BJ (cell line): ENCODE results near the gene NDUFS6. TPM values are rescaled to one million over a fixed set of nuclear protein-coding genes. Genes with fewer than 3 reads are reported as not detected.

ENCODE experiments used
- CTCF ChIA-PET: fragments of 350-600 bp; formaldehyde crosslinking; extraction: SDS; loops from one replicate; lab custom pipeline; 2021; ENCODE audit warnings: antibody characterized with exemption, inconsistent platforms; lab: Yijun Ruan, JAX
- POLR2A ChIA-PET: fragments of 300-600 bp; sonication (Branson Sonifier 250); formaldehyde crosslinking; extraction: SDS; loops from one replicate; lab custom pipeline; 2021; ENCODE audit warnings: antibody characterized with exemption; lab: Charles Lee
- DNase-seq: peaks from one replicate; pipeline ENCODE4 v3.0.0-alpha.2; 2011; ENCODE audit warnings: low read depth
- H3K27me3 ChIP-seq: 2 replicates; pipeline ENCODE4 v1.6.0; 2011; ENCODE audit warnings: low read length; ENCODE audit not compliant: control insufficient read depth, insufficient read depth
- H3K36me3 ChIP-seq: 2 replicates; pipeline ENCODE4 v1.5.1; 2011; ENCODE audit warnings: low read length; ENCODE audit not compliant: control insufficient read depth, insufficient read depth
- H3K4me3 ChIP-seq: 2 replicates; pipeline ENCODE4 v1.5.1; 2011; ENCODE audit warnings: low read depth, mild to moderate bottlenecking, control low read depth, low read length
- CTCF ChIP-seq: IDR thresholded peaks from 2 replicates; pipeline ENCODE4 v1.5.1; 2011; ENCODE audit warnings: low read depth, mild to moderate bottlenecking, control low read depth, inconsistent platforms, low read length, moderate library complexity; ENCODE audit not compliant: insufficient read depth
- polyA plus RNA-seq: library from polyadenylated mRNA; depleted of rRNA; stranded (reverse); fragments of >200 nt; gene quantifications from 2 replicates; pipeline ENCODE4 v1.2.3, GENCODE V29; 2011

Gene NDUFS6
- polyA plus RNA-seq, 1 experiment = 26.6 TPM

GRCh38 chr5:1769752-1770442, 31.3 kb upstream of the NDUFS6 start:
- ChIA-PET CTCF (no interaction called here), POLR2A (no interaction called here)
- Histone ChIP-seq H3K27me3 (peaks cover 8% of the 10 kb centered on the region), H3K4me3 (no peak overlapping the region), H3K36me3 (no peaks in the 10 kb centered on the region)
- TF ChIP-seq CTCF = no peak
- DNase-seq = no peak

- ChIA-PET CTCF (no interaction called here), POLR2A (no interaction called here)
- DNase-seq = no peak
- no peaks in the 10 kb centered on the region for H3K36me3 ChIP-seq
- no peak for TF ChIP-seq CTCF
- H3K4me3 ChIP-seq = no peak overlapping the region
- H3K27me3 ChIP-seq = peaks cover 7% of the 10 kb centered on the region
Observed at GRCh38 chr5:1770443-1770802, 30.8 kb upstream of the NDUFS6 start.

- Histone ChIP-seq H3K27me3 (peaks cover 7% of the 10 kb centered on the region), H3K4me3 (no peak overlapping the region), H3K36me3 (no peaks in the 10 kb centered on the region)
- DNase-seq = no peak
- no peak for TF ChIP-seq CTCF
- POLR2A ChIA-PET = no interaction called here
- CTCF ChIA-PET = interaction anchor here (1.1 to 3.9 kb wide), 5 partner anchors 7 to 268 kb away, joined by 3 to 24 read pairs (median 4); no protein-coding TSS in a partner anchor
Observed at GRCh38 chr5:1771149-1772065, 29.8 kb upstream of the NDUFS6 start.

- peak; percentile 63 for TF ChIP-seq CTCF
Observed at GRCh38 chr5:1772634-1773033, 28.6 kb upstream of the NDUFS6 start.

GRCh38 chr5:1776831-1777230, 24.4 kb upstream of the NDUFS6 start:
- POLR2A ChIA-PET = no interaction called here
- Histone ChIP-seq H3K27me3 (peaks cover 5% of the 10 kb centered on the region), H3K36me3 (no peaks in the 10 kb centered on the region), H3K4me3 (no peak overlapping the region)
- TF ChIP-seq CTCF = no peak
- CTCF ChIA-PET = no interaction called here
- DNase-seq = no peak

More at GRCh38 chr5:1772634-1773033, 28.6 kb upstream of the NDUFS6 start:
- Histone ChIP-seq H3K27me3 (peaks cover 7% of the 10 kb centered on the region), H3K4me3 (no peak overlapping the region), H3K36me3 (no peaks in the 10 kb centered on the region)
- ChIA-PET CTCF (interaction anchor here (0.7 to 3.9 kb wide), 5 partner anchors 8 to 267 kb away, joined by 3 to 24 read pairs (median 6); no protein-coding TSS in a partner anchor), POLR2A (no interaction called here)
- DNase-seq = no peak
